H1 (cell line): ENCODE results near the gene AIF1. TPM values are rescaled to one million over a fixed set of nuclear protein-coding genes. Genes with fewer than 3 reads are reported as not detected.

Experiments used
- USF2 ChIP-seq: IDR thresholded peaks from 2 replicates; pipeline ENCODE4 v1.6.1; 2011; ENCODE audit warnings: low read length, improper control_type of control experiment
- polyA plus RNA-seq, 7 experiments: library from polyadenylated mRNA; depleted of rRNA in 3 of 7; stranded (reverse) in 5 of 7; unstranded in 2 of 7; fragments of >200 nt in 5 of 7; fragments of 200-250 nt in 2 of 7; gene quantifications; 1 replicate in 5 of 7; 2 replicates in 1 of 7; 4 replicates in 1 of 7; pipeline versions ENCODE4 v1.2.1 to v1.2.3, GENCODE V29; 2011 to 2013; ENCODE audit warnings: missing spikeins in 2 of 7, mixed read lengths in 2 of 7
- total RNA-seq: library from RNA; stranded (reverse); fragmentation: NEBNext Ultra II Directional; extraction: Animal tissue kit (Norgen Biotek cat#: 25700); gene quantifications from 2 replicates; pipeline ENCODE4 v1.2.1, GENCODE V29; 2021

Gene AIF1
- total and polyA plus RNA-seq, 2 of the 8 experiments (the other 6 are each of a cell fraction or from before 2014, with no cell fraction given) = 6.3 to 9.8 TPM

- no peak for TF ChIP-seq USF2
Measured at GRCh38 chr6:31582230-31582643, 32.8 kb upstream of the AIF1 start, which contains the start of gene LTB (continued).
